ENCODE results near the gene KCND2.

The KCND2 gene

GRCh38 chr7:120412139-120413050, 139.4 kb downstream of the KCND2 start:
- no peak for DNase-seq

DNA sequence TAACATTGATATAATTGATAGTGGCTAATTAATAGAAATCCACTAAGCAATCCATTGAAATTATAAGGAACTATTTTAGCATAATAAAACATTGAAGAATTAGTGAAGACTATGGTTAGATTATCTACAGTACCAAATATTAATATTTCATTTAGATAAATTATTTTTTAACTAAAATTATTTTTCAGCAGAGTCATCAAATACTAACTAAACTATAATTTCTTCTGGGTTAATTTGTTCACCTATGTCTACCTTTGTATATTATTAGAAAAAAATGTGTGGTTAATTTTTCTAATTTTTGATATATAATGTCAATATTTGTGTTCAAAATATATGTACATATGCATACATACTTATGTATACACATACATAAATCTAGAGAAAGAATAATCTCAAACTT, 140.2 kb downstream of the KCND2 start:
- DNase-seq = no peak

DNA sequence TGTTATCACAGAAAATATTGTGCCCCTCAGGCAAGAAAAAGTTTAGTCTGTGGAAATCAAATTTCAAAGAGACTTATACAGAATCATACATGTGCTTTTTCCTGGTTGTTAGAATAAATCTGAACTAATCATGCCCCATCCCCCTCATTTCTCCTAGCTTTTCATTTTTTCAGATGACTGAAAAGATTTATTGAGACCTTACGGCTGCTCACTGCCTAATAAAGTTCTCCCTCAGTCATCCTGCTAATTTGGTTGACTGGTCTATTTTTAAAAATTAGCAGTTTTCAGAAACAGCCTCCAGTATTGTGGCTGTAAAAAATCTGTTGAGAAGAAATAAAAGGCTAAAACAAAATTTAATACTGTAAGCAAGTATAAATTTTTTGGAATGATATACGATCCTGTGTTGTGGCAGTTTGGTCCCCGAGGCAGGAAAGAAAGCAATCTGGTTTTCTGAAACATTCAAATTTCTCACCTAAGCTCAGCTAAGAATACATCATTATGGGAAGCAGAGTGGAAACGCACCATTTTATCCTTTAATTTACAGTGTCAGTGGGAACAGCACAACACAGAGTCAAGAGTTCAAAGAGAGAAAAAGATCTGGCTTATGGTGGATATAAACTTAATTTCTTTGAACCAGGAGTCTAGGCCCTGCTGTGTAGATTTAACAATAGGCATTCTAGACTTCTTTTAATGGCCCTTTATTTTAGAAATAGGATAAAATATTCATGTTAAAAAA, 144.4 kb downstream of the KCND2 start:
- no peak for DNase-seq

DNA sequence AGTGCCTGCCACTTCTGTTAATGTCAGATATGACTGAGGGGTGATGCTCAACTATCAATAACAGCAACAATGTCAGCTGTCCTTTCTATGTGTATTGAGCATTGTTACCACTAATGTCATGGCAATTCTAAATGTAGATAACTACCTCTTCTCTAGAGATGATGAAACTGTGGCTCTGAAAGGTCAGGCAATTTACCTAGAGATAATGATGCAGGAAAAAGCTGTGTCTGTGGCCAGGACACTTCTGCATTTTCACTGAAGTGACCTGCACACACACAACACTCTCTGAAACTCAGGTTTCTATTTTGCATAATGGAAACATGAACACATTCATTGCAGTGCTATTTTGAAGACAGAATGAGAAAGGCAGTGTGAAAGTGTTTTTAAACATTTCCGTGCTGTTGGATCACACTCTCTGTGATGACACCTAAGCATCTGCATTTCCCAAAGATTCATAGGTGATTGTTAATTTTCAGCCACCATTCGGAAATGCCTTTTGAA, 148.2 kb downstream of the KCND2 start:
- DNase-seq = no peak

DNA sequence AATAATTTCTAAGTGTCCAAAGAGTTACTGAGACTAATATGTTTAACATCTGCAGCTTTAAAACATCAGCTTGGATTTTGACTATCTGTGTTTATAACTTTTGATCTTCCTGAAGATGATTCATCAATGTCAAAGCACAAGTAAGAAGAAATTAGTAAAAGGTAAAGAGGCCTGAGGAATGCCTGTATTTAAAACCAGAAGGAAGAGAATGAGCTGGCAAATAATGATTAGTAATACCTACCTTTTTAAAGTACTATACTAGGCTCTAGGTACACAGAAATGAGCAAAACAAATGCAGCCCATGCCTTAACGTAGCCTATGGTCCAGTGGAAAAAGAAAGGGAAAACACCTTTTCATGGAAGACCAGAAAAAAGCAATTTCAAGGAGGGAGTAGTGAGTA, 158.0 kb downstream of the KCND2 start:
- DNase-seq = no peak

GRCh38 chr7:120436487-120437060, 163.6 kb downstream of the KCND2 start:
- DNase-seq = peak; percentile 58 to 90

DNA sequence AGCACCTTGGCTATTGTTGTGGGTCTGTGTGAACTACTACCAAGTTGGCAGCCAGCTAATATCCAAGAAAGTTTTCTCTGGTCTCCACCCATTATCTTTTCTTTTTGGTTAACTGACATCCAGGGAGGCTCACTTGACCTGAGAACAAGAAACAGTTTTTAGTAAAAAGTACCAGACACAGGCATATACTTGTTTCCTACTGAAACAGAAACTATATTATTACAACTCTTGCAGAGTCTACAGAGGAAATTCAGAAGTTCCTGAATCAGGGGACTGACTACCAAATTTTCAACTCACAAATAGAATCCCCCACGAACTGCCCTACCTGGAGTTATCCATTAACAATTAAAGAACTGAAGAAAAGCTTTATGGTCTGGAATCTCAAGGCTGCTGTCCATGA, 168.9 kb downstream of the KCND2 start:
- DNase-seq = no peak

DNA sequence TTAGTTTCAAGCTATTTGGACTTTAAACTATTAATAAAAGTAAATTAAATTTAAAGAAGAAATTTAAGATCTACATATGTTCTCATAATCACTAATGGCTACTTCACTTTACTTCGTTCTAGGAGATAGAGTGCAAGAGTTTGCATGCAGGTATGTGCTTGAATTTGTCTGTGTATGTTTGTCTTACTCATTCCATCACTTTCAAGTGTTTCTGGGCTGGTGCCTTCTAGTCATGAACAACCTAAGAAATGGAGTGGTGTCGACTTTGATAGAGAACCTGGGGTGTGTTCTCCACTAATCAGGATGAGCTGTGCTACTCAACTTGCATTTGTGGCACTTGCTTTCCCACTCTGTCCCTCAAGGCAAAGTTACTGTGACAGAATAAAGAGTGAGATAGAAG, 169.9 kb downstream of the KCND2 start:
- no peak for DNase-seq

GRCh38 chr7:120444650-120445049, 171.7 kb downstream of the KCND2 start:
- DNase-seq = no peak

DNA sequence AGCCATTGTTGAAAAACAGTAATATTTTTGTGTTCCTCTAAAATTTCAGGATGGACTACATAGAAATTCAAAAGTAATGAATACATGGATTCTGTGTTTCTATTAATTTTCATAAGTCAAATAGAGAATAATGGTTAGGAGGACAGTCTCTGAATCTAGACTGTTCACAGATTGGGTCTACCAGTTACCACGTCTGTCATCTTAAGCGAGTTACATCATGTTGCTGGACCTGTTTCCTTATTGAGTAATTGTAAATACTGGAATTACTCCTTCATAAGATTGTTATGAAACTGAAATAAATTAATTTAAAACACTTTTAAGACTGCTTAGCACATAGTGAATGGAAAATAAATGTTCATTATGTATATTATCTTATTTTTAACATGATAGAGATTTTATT, 172.3 kb downstream of the KCND2 start:
- no peak for DNase-seq

GRCh38 chr7:120452665-120453064, 179.7 kb downstream of the KCND2 start:
- no peak for DNase-seq

DNA sequence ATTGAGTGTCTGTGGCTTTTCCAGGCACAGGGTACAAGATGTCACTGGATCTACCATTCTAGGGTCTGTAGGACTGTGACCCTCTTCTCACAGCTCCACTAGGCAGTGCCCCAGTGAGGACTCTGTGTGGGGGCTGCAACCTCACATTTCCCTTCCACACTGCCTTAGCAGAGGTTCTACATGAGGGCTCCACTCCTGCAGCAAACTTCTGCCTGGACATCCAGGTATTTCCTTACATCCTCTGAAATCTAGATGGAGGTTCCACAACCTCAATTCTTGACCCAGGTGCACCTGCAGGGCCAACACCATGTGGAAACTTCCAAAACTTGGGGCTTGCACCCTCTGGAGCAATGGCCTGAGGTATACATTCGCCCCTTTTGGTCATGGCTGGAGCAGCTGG, 183.7 kb downstream of the KCND2 start:
- no peak for DNase-seq

DNA sequence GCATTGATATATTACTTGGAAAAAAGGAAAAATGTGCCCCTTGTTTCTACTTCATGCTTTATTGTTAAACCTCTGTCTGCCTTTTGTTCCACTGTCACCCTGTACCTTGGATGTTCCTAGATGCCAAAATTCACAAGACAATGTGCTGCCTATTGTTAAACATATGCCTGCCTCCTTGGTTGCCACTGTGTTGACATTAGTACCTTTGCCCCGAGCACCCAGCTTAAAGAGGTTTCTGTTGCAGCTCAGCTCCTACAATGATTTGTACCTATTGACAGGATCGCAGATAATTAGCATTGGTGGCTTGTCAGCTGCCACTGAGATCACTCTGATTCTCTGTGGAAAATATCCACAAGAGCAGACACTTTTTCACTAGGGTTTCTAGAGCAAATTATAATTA, 188.0 kb downstream of the KCND2 start:
- no peak for DNase-seq

- no peak for DNase-seq
Observed at GRCh38 chr7:120462991-120463390, 190.0 kb downstream of the KCND2 start.

DNA sequence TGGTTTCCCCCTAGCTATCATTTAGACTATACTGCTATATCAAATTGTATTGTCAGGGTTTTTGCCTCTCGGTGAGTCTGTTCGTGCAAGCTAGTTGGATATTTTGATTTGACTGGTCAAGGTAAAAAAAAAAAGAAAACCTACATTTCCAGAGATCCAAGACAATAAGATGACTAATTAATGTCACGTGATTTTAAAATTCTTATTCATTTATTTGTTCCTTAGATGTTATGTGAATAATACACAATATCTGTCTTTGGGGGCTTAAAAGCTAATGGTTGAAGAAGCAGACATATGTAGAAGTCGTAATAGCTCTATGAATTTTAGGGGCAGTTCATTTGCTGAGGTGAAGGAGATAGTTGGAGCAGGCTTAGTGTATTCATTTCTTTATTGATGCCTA, 191.1 kb downstream of the KCND2 start:
- DNase-seq = no peak

DNA sequence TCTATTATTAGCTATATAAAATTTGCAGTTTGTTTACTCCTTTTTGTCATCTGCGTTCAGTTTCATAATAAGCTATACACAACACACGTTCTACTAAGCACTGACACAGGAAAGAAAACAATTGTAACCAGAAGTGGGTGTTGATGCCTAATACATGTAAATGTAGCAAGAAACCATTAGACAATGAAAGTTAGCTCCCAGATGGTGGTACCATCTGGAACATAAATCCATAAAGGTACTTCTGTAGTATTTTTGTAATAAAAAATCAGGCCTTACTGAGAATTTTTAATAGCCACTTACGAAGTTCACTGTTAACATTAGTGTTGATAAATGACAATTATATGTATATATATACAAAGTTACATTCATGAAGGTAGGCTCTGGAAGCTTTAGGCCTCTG, 194.7 kb downstream of the KCND2 start:
- DNase-seq = no peak

GRCh38 chr7:120468611-120469010, 195.6 kb downstream of the KCND2 start:
- DNase-seq = no peak

- no peak for DNase-seq
Observed at GRCh38 chr7:120472892-120473291, 199.9 kb downstream of the KCND2 start.

- no peak for DNase-seq
Observed at GRCh38 chr7:120473352-120473751, 200.4 kb downstream of the KCND2 start.

GRCh38 chr7:120475994-120476393, 203.0 kb downstream of the KCND2 start:
- DNase-seq = no peak

GRCh38 chr7:120480472-120480871, 207.5 kb downstream of the KCND2 start:
- DNase-seq = no peak

GRCh38 chr7:120480930-120481329, 208.0 kb downstream of the KCND2 start:
- DNase-seq = no peak

- no peak for DNase-seq
Observed at GRCh38 chr7:120486164-120486563, 213.2 kb downstream of the KCND2 start.

- no peak for DNase-seq
Observed at GRCh38 chr7:120502132-120502531, 229.2 kb downstream of the KCND2 start.
